COLO829 (cell line): ENCODE data around the gene AK9.
"Not testable (repeated sequence)": the region's sequence is repeated elsewhere in the genome, so short reads cannot be mapped to it uniquely, and the experiment has no call there.

ENCODE experiments used
- DNase-seq: peaks from one replicate; pipeline ENCODE4 v3.0.0; 2012; ENCODE audit warnings: low spot score

AK9 gene

GRCh38 chr6:109690737-109691621 is at the start of gene AK9, which contains the start of gene FIG4:
Gene AK9, minus strand, starts transcription at chr6:109691202. Its CDS starts 15,457 bp downstream, at chr6:109675745.
Gene FIG4, plus strand, starts transcription at chr6:109691296. Its CDS starts 140 bp downstream, at chr6:109691436.
- peak; percentile 67 for DNase-seq

DNA sequence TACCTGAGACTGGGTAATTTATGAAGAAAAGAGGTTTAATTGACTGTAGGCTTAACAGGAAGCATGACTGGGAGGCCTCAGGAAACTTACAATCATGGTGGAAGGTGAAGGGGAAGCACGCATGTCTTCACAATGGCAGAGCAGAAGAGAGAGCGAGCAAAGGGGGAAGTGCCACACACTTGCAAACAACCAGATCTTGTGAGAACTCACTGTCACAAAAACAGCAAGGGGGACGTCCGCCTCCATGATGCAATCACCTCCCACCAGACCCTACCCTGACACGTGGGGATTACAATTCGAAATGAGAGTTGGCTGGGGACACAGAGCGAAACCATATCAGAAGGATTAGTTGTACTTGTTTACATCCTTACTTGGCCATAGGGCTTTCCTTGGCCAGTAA is 49.8 kb upstream of the AK9 start:
- no peak for DNase-seq

DNA sequence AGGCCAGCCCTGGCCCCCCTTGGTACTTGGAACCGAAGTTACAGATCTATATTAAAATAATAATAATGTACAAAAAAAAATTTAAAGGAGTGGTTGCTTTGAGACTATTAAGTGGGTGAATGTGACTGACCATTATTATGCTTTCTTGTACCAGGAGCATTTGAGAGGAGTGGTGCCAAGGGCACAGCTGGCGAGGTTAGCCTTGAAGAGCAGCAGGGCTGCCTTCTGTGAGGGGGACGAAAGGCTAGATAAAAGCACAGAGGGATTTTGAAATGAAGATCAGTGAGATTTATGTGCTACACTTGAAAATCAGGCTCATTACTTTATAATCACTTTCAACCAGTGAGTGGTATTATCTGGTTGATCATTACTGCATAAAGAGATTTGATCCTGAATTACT is 48.7 kb upstream of the AK9 start:
- DNase-seq, result no peak

DNA sequence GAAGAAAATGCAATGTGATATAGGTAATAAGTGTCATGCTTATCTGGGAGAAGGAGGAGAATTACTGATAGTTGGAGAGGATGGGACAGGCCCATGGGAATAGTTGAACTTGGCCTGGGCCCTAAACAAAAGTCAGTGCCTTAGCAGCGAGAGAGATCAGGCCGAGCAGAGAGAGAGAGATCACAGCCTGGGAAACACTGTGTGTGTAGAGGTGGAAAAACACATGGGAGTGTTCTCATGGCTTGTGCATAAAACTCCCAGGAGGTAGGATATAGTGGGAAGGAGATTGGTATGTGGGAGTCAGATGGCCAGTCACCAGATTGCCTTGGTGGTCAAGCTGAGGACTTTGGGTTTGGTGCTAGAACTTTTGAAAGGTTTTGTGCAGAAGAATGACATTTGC is 47.7 kb upstream of the AK9 start:
- DNase-seq, result no peak

DNA sequence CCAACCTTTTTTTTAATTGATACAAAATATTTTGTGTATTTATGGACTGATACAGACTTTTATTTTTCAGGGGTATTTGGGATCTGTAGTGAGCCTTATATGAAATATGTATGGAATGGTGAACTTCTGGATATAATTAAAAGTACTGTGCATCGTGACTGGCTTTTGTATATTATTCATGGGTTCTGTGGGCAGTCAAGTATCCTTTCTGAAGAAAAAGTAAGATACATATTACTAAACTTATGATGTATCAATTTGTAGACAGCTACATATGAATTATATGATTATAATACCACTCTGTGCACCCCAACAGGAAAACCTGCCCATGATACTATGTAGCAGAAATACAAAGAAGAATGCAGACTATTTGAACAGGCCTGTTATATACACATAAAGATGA is 47.3 kb upstream of the AK9 start:
- DNase-seq, result no peak

DNA sequence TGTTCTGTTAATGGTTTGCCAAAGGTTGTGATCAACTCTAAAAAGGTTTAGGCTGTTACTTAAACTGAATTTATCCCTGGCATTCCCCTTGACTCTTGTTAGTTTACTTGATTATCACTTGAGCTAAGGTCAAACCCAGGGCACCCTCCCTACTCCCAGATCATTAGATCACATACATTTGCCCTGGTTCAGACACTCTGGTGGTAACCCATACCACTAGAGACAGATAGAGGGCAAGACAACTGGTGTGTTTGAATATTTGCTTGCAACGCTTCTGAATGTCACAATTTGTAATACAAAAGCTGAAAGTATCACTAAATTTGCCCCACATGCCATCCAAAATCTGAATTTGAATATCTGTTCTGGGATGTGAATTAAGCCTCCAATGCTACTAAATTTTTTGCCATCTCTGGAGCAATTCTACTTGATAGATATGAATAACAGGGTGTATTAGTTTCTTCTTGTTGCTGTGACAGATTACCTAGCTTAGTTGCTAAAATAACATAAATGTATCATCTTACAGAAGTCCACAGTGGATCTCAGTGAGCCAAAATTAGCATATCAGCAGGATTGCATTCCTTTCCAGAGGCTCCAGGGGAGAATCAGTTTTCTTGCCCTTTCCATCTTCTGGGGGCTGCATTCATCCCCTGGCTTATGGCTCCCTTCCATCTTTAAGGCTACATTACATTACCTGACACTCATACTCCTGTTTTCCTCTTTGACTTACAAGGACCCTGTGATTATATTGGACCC is 45.4 kb upstream of the AK9 start:
- DNase-seq, result no peak

GRCh38 chr6:109725250-109725649 is 34.2 kb upstream of the AK9 start:
- not testable (repeated sequence) for DNase-seq

DNA sequence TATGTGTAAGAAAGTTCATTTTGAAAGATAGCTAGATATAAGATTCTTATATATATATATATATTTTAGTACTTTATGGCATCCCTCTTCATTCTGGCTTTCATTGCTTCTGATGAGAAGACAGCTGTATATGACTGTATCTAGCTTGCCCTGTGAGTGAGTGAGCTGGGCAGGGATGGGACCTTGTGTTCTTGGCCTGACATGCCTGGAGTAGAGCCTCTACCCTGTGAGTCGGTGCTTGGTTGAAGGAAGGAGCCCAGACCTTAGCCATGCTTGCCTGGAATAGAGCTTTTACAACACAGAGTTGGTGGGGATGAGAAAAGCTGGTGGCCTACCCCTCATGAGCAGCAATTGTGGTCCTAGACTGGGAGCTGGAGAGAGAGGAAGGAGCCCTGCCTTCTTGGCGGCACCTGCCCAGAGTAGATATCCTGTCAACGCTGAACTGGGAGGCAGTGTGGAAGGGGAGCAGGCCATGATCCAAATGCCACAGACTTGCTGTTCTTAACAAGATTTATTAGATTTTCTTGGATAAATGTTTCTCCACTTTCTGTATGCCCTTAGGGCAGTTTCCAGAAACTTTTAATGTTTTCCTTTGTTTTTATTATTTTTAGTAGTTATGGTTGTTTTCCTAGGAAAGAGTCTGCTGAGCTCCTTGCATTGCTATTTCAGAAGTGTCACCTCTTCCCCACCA is 31.7 kb upstream of the AK9 start:
- no peak for DNase-seq

DNA sequence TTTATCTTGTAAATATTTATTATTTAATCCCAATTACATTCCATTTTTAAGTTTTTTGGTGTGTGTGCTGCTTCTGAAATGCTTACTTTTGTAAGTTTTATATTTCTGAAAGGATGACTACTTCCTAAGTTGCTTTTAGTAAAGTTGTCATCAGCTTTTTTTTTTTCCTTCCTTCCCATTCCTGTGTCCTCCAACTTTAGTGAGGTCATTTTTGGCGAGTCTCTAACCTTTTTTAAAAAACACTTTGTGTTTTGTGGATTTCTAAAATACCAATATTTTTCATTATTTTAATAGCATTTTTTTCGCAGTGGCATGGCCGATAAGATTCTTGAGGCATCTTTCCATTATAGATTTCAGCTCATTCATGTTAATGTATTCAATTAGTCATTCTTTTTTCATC is 31.0 kb upstream of the AK9 start:
- no peak for DNase-seq

DNA sequence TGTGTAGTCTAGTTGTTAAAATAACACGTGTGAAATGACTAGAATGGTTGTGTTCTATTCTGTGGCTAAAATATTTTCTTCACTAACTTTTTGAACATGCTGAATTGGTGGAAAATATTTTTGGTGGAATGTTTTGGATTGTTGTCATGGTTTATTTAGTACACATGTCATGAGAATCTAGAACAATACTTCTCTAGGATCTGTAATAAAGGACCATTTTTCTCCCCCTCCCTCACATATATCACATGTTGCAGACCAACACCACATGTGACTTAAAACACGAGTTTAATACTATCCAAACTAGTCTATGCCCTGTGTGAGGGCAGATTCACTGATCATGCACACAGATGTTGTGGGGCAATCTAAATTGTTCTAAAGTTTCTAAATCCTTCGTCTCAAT is 29.3 kb upstream of the AK9 start:
- DNase-seq, result peak; percentile 14

DNA sequence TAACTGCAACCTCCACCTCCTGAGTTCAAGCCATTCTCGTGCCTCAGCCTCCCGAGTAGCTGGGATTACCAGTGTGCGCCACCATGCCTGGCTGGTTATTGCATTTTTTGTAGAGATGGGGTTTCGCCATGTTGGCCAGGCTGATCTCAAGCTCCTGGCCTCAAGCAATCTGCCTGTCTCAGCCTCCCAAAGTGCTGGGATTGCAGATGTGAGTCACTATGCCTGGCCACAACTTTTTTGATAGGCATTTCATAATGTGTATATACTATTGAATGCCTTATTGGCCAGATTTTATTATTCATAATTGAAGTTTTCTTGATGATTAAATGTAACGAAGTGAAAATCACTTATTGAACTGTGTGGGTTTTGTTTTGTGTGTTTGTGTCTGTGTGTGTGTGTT is 28.0 kb upstream of the AK9 start:
- DNase-seq, result no peak

- DNase-seq, result no peak
Observed at GRCh38 chr6:109717971-109718370, 27.0 kb upstream of the AK9 start.

DNA sequence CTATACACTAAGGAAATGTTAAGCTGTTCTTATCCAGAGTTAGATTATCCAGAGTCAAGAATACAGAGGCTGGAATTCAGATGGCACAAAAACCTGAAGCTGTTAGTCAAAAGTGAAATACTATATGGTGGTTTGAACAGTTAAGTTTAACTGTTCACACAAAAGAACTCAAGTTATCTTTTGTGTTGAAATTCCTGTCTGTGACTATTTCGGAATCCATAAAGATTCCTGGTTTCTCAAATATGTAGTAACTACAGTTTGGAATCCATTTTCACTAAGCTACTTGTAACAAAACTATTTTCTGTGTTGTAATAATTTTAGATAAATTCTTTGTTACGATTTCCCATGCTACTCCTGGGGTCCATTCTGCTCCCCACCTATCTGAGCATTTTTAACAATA is 24.6 kb upstream of the AK9 start:
- no peak for DNase-seq

DNA sequence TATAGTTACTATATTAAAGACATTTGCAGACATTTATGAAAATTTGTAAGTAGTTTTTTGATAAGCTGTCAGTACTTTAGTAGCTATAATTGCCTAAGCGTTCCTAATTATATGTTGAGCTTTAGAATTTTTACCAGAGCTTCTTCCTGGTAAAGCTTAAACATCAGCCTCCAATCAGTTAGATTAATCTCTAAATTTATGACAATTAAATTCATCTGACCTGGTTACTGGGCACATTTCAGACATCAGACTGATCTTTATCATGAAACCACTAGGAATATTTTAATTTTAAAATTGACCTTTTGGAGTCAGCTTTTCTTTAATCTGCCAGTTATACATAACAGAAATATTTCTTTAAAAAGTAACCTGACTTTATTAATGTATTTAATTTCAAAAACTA is 23.6 kb upstream of the AK9 start:
- DNase-seq, result no peak

DNA sequence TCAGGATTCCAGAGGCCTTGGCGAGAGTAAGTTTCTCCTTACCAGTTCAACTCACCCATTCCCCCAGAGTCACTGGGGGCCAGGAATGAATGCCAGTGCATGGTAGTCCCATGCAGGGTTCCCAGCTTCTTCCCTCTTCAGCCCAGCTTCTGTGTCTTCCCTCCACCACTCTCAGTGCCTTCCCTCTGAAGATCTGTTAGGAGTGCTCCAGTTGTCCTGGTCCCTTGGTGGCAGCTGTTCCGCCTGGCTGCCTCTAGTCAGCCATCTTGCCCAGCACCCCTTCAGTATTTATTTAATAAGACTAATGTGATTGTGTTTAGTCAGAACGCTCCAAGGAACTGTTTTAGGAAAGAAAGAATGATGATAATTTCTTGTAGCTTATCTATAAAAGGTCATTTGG is 23.2 kb upstream of the AK9 start:
- DNase-seq, result no peak

GRCh38 chr6:109713097-109713496 is 22.1 kb upstream of the AK9 start:
- no peak for DNase-seq

- DNase-seq, result not testable (repeated sequence)
Observed at GRCh38 chr6:109708099-109708498, 17.1 kb upstream of the AK9 start.

DNA sequence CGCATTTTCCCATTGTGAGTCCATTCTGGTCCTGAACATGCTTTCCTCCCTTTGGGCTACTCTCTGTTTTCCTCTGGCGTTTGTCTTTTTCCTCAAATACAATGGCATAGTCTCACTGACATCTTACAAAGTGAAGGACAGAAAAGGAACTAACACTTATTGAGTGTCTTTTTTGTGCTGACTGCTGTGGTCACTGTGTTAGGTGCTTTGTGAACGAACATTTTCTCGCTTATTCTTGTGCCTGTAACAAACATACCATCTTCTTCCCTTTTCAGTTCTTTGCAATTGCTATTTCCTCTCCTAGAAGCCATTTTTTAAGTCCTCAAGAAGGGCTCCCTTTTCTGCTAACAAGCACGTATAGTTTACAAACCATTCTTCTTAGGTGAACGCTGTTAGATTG is 15.5 kb upstream of the AK9 start:
- DNase-seq, result no peak

DNA sequence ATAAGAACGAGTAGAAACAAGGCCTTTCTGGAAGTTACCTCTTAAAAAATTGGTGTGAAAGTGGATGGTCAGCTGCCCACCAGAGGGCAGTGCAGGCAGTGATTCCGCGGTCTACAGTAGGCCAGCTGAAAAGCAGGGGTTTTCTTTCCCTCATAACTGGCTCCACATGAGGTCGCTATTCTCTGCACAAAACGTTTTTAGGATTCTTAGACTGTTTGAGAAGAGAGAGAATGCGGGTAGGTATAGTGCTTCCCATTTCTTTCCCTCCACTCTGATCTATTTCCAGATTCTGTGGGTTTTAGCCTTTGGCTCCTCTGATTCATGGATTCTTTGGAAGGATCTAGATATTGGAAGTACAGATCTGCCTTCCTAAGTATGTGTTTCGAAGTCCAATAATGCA is 14.3 kb upstream of the AK9 start:
- DNase-seq, result peak; percentile 60

GRCh38 chr6:109702791-109703190 is 11.8 kb upstream of the AK9 start:
- no peak for DNase-seq

GRCh38 chr6:109701774-109702173 is 10.8 kb upstream of the AK9 start:
- no peak for DNase-seq

- DNase-seq, result no peak
Observed at GRCh38 chr6:109701221-109701620, 10.2 kb upstream of the AK9 start.

DNA sequence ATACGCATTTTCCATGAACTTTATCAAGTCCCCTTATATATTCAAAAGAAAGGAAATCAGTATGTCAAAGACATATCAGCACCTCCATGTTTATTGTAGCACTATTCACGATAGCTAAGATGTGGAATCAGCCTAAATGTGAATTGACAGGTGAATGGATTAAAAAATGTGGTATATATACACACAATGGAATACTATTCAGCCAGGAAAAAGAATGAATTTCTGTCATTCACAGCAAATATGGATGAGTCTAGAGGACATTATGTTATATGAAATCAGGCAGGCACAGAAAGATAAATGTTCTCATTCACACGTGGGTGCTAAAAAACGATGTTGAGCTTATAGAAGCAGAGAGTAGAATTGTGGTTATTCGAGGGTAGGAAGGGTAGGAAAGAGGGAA is 5.4 kb upstream of the AK9 start:
- no peak for DNase-seq
